ENCODE results near the gene ZNF521.
"Not testable (repeated sequence)": the region's sequence is repeated elsewhere in the genome, so short reads cannot be mapped to it uniquely, and the experiment has no call there.

Gene ZNF521

DNA sequence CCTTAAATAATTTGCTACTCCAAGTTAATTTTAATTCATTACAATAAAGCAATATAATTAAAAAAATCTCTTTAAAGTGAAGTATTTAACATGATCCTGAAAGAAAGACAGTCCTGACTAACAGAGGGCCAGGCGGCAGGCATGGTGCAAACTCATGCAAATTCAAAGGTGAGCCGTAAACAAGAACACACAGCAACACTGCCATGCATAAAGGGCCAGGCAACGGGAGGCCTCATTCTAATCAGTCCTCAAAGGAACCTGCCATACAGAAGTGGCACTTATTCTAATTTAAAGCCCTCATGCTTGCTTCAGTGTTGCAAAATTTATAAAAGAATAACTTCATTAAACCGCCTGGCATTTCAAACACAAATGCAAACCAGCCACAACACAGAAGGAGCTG, 277.0 kb downstream of the ZNF521 start:
- DNase-seq, result no peak

DNA sequence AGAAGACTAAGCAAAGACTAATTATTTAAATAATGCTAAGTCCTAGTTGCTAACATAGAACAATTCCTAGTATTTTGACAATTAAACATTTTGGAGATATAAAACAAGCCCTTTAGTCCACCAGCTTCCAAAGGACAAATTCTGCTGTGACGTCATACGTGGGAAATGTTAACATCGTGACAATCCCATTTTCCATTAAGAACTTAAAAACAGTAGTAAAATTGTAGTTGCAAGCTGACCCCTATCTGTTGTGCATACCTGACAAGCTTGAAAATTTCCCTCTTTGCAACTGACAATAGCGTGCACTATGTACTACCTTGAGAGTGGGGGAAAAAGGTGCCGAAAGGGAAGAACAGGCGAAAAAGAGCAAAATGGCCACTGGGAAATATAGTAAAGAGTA, 279.8 kb downstream of the ZNF521 start:
- no peak for DNase-seq

DNA sequence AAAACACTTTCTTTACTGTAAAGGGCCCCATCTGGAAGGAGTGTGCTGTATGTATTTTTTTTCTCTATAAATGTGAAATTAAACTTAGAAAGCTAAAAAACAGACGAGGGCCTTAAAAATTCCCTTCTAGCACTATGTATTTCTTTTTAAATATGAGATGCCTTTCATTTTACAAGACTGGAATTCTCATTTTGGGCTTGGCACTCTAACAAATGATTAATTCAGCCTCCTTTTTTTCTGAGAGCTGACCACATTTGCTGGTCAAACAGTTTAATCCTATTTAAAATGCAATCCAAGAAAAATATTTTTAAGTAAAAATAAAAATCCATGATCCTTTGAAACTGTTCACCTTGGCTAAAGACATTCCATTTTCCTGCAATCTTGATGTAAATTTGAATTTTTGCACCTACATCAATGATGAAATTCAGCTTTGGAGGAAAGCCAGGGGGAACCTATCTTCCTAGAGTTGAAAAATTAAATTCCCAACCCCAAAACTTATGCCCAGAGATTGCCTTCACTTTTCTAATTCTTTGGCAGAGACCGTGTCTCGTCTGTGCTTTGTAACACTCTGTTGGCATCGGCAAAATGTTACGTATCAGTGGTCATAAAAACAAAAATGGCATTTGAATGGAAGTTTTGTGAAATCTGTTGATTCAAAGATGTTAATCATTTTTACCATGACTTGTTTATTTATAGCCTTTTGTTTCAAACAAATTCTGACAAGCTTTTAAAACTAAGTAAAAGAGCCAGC, 284.5 kb downstream of the ZNF521 start:
- DNase-seq, result no peak

DNA sequence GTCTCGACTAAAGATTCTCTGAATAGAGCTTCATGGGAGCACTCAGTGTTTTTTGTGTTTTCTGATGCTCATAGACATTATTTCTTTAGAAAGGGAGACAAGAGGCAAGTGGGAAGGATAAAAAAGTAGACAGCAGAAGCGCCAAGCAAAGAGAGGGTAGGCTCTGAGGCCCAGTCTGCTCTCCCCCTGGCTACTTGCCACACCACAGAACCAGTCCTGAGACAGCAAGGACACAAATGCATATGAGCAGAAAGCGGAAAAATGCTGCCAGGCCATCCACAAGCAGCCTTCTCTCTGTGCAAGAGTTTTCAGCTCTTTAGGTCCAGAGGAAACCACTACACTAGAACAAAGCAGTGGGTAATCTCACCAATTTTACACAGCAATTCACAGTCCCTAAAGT, 285.4 kb downstream of the ZNF521 start:
- peak in 2 of 14 donors; percentile 15 to 80 for DNase-seq

DNA sequence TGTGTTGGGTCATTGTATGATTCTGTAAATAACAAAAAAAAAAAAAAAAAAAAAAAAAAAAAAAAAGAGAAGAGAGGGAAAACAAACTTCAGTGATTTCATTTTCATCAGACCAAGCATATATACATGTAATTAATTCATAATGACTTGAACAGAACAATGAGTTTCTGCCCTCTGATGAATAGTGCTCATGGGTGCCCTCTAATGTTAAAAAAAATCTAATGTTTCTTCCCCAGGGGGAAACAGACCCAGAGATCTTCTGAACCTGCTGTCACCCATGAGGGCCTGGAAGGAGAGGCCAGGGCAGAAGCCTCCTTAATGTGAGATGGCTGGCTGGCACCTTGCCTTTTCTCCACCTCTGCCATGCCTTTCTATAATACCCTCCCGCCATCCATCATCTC, 289.2 kb downstream of the ZNF521 start:
- no peak for DNase-seq

DNA sequence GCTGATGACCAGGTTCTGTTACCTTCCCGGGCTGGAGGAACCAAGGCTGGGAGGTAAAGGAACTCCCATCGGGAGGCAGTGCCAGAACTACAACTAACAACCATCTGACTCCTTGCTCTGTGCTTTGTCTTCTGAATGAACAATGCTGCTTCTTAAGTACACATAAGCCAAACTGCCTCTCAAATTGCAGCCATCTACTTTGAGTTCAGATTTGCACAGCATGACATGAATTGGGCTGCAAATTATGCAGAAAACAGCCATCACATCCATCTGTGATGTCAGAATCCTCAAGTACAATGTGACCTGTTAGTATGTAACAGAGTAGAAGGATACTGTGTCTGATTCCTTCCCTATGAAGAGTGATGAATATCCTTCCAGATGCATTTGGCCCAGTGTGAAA, 290.6 kb downstream of the ZNF521 start:
- DNase-seq, result no peak

DNA sequence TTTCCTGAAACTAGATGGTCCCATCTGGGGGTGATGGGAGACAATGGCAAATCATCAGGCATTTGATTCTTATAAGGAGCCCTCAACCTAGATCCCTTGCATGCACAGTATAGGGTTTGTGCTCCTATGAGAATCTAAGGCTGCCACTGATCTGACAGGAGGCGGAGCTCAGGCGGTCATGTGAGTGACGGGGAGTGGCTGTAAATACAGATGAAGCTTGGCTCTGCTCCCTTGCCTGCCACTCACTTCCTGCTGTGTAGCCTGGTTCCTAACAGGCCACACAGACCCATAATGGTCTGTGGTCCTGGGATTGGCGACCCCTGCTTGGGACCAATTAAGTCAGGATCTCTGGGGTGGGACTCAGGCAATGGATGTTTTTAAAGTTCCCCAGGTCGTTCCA, 293.4 kb downstream of the ZNF521 start:
- DNase-seq, result peak in 8 of 14 donors; percentile 14 to 46 (median 19)

DNA sequence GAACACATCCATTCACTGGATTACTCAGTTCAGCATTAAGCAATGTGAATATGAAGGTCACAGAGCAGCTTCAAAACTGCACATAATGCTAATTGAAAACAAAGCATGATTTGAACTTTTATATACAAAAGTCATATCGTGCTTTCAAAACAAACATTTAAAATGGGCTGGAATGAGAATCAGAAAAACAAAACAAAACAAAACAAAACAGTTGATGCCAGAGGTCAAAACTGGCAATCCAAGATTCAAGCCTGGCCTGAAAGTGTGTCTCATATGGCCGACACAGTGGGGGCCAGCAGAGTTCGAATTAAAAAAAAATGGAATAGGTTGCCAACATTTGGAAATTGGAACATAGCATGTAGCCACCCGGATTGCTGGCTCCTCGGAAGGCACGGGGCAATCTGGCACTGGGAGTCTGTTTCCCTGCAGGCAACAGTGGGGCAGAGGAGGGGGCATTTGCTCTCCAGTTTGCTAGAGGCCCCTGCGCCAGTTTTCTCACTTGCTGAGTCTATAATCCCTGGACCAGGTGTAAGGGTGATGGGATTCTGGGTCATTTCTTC, 294.4 kb downstream of the ZNF521 start:
- DNase-seq, result peak in 1 of 14 donors; percentile 82

DNA sequence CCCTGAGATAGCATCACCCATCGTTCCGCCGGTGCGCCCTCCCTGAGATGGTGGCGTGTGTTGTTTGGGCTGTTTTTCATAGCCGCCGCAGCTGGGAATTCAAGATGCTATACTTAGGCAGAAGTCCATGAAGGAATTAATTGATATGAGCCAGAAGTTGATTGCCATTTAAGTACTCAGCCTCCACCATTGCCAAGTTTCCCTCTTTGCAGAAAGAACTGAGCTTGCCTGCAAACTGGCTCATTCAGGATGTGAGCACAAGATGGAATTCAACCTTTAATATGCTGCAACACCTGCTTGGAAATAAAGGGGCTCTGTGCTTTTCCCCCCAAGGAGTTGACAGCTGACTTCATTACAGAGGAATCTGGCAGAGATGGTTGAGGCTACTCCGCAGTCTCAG, 295.5 kb downstream of the ZNF521 start:
- no peak for DNase-seq

DNA sequence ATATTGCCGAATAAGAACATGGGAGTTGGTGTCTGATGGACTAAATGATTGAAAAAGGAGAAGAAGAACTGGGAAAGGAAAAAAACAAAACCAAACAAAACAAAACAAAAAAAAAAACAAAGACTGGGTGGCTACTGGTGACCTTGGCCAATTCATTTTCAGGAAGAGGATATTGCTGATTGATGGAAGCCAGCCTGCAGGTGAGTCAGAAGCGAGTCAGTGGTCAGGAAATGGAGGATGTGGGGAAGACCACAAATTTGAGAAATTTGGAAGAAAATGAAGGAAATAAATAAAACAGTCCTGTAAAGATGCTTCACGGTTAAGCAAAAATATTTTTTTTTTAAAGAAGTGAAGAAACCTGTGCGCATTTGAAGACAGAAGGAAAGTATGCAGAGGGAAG, 296.9 kb downstream of the ZNF521 start:
- DNase-seq, result no peak

DNA sequence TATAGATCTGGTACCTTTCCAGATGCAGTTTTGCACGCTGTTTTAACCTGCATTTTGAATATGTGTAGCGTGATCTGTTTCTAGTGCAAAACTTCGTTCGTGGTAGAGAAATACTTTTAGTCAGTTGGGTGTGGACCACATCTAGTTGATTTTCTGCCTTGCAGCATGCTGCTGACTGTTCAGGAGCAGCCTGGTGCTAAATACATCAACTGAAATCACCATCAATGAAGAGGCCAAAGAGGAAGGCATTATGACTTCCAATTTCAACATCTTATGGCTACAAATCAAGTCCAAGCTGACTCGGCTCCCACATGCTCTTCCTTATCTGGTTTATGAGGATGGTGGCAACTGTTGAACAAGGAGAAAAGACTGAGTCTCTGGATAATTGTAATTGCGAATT, 298.5 kb downstream of the ZNF521 start:
- no peak for DNase-seq

DNA sequence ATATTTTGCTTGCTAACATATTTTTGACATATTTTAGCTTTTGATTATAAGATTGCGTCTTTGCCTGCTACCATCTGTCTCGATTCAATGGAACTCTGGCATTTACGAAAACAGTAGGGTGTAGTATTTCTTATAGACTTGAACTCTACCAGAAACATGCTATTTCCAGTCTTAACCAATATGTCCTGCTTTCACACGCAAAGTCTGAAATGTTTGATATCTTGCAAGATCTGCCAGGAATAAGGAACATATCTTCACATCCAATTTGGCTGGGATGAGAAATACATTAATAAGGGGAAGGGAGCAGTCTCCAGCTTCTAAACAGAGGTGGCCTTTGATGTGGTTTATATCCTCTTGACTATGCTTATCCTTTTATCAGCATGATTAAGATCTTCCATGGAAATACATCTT, 299.4 kb downstream of the ZNF521 start:
- no peak for DNase-seq

DNA sequence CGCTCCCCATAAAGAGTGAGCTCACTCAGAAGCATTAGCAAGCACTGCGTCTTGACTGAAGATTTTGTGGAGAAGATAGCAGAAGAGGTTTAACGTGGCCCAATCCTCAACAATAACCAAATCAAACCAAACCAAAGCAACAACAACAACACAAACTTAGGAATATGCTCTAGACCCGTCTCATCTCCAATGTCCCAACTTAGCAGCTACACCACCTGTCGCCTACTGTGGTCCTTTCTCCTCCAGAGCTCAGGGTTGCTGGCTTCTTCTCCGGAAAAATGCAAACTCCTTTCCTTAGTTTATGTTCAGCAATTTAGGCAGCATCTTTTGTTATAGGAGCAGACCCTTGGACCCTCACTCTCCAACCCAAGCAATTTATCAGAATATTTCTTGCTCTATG, 301.4 kb downstream of the ZNF521 start:
- DNase-seq, result no peak

DNA sequence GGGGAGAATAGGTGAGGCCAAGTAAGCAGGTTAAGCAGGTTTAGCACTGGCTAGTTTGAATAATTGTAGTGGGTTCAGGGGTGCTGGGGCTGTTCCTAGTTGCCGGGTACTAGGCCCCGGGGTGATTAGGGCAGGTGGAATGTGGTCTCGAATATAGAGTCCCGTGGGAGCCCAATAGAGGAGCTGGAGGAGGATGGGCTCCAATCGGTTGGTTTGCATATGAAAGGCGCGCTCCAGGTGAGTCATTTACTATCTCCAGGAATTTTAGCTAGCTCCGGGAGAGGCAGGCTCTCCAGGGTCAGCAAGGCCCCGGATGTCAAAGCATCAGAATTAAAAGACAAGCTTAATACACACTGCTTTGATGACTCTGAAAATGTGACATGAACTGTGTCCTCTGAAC, 304.0 kb downstream of the ZNF521 start:
- DNase-seq, result no peak

DNA sequence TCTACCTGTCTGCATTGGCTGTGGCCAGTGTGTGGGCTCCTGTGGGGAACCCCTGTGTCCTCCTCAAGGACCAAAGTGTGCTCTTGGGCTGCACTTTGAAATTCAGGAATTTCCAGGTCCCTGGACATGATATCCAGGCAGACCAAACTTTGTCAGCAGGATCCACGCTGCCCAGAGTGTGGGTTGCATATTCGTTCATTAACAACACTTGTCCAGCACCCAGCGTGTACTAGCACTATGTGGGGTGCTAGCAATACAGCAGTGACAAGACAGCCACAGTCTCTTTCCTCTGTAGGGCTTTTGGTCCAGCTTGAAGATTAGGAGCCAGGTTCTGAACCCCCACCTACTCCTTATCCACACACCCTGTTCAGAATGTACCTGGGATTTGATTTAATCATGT, 304.5 kb downstream of the ZNF521 start:
- no peak for DNase-seq

DNA sequence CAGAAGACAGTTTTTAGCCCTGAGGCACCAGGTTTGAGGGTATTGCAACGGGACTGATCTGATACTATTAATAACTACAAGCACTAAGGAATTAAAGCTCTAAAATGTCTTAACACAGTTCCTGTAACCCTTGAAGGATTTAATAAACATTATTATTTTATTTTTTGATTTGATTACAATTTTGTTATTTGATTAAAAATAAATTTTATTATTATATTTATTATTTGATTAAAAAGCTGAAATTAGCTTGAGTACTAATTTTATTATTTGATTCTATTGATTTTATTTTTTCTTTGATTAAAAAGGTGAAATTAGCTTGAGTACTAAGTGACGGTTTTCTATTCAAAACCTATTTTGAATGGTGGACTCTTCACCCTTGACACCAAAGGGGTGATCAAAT, 307.3 kb downstream of the ZNF521 start:
- no peak for DNase-seq

DNA sequence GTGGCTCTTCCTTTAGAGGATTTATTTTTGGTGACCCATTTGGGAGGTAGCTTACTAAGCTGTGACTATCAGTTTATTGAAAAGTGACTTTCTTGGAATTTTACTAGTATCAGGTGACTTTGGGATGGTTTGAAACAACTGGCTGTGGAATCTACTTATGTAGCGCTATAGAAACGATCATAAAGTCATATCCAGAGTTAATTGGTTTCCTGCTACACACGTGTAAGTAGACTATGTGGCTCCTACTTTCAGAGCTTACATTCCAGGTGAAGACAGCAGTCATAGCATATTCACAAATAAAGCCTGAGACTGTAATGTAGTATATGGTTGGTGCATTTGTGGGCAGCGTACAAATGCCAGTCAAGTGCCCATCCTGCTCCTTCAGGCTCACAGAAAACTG, 308.9 kb downstream of the ZNF521 start:
- no peak for DNase-seq

DNA sequence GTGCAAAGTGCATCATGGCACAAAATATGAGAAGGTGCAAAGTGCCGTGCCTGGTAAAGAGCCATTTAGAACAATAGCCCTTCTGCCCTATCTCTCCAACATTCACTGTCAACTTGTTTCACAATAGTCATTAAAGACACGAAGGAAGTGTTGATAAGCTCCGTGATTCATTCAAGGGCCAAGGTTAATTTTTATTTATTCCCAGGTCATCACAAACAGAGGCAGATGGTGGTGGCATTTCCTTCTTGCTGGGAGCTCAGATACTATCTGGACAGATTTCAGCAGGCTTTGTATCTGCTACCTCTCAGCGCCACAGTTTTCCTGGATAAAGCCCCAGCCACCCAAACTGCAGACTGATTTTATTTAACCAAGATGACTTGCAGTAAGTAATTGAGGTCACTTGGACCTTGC, 309.3 kb downstream of the ZNF521 start:
- DNase-seq, result peak in 1 of 14 donors; percentile 88

DNA sequence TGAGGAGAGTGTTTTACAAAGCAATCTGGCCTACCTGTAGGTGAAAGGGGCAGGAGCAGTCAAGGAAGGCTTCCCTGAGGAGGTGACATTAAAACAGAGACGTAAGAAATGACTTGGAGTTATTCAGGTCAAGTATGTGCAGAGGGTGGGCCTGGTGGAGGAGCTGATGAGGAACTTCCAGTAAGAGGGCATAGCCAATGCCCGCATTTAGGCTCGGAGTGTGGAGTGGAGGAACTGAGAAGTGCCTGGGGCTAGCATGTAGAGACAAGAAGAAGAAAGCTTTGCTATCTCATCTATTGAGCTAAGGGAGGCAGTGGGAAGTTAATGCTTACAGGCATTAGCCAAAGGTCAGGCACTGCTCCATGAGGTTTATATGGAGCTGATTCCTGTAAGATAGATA, 312.2 kb downstream of the ZNF521 start:
- no peak for DNase-seq

DNA sequence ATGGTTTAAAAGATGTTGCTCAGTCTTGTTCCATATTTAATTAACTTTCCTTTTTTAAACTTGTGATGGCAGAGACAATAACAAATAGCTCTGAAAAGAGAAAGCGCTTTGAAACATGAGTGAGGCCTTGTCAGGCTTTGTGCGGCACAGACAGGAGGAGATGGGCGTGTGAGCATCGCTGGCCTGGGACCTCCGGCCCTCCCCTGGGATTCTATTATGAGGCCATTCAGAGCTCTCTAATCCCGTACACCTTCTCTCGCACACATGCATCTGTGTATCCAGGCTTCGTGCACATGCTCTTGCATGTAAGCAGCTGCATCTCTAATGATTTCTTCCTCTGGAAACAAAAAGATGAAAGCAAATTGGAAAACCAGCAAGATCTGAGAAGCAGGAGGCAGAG, 313.7 kb downstream of the ZNF521 start:
- DNase-seq, result no peak

DNA sequence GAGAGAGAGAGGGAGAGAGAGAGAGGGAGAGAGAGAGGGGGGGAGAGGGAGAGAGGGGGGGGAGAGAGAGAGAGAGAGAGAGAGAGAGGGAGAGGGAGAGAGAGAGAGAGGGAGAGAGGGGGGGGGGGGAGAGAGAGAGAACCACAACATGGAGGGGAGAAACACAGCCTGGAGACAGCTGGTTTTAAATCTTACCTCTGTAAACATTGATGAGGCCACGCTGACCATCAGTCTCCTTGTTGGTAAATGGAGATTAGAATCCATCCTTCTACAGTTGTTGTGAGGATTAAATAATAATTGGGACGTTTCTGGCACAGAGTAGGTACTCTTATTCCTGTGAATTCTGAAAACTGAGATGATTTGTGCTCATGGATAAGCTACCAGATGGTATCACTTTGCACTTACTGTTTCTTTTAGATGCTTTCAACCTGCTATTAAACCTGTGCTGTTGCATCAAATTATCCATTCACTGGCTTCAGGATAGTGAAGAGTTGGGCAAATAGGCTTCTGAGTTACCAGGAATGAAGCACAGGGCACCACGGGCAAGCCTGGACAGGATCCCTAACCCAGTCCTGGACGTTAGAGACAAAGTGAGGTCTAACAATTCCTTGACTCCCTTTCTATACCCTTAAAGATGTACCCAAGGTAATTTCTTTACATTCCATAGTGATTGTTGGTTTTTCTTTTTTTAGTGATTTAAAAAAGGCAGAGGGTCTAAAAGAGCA, 318.1 kb downstream of the ZNF521 start:
- no peak for DNase-seq

DNA sequence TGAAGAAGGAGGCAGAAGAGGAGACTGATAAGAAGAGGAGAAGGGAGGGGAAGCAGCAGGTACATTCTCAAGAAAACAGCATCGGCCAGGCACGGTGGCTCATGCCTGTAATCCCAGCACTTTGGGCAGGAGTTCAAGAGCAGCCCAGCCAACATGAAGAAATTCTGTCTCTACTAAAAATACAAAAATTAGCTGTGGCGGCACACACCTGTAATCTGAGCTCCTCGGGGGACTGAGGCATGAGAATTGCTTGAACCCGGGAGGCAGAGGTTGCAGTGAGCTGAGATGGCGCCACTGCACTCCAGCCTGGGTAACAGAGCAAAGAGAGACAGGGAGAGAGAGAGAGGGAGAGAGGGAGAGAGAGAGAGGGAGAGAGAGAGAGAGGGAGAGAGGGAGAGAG, 318.8 kb downstream of the ZNF521 start:
- DNase-seq, result not testable (repeated sequence)

DNA sequence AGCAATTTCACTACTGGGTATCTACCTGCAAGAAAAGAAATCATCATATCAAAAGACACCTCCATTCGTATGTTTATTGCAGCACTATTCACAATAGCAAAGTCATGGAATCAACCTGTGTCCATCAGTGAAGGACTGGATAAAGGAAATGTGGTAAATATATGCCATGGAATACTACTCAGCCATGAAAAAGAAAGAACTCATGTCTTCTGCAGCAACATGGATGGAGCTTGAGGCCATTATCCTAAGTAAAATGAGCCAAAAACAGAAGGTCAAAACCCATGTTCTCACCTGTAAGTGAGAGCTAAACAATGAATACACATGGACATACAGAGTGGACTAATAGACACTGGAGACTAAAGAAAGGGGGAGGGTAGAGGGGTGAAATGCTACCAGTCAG, 322.2 kb downstream of the ZNF521 start:
- no peak for DNase-seq

DNA sequence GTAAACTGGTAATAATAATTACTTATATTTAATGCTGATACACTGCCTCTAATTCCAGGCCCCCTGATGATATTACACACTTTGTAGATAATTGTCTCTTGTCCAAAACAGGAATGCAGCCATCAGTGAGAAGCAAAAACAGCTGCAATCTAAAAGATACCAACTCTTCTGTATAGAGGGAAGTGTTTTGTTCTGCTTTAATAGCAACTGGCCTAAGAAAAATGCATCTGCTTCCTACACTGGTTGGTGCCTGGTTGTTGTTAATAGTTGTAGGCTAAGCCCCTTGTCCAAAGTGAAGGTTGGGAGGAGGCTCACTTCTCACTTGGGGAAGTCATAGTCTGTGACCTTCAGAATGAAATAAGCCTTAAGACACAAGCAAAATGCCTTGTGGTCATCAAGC, 332.0 kb downstream of the ZNF521 start:
- no peak for DNase-seq

All from C1 segment of cervical spinal cord (tissue), 14 donors.